Muscle of leg (tissue), 16 donors: Measurements from ENCODE around the gene S100PBP. TPM values are rescaled to one million over a fixed set of nuclear protein-coding genes. Genes with fewer than 3 reads are reported as not detected.

ENCODE experiments used
- DNase-seq: peaks from one replicate; pipeline ENCODE4 v3.0.0; 2013
- H3K27ac ChIP-seq: one replicate; pipeline ENCODE4 v1.5.1; 2013; ENCODE audit warnings: mild to moderate bottlenecking, low read length, control low read depth
- H3K27me3 ChIP-seq: one replicate; pipeline ENCODE4 v1.6.1; 2013; ENCODE audit warnings: low read length; ENCODE audit not compliant: control insufficient read depth, insufficient read depth
- H3K36me3 ChIP-seq: one replicate; pipeline ENCODE4 v1.6.1; 2013; ENCODE audit warnings: low read length; ENCODE audit not compliant: control insufficient read depth, insufficient read depth
- H3K4me1 ChIP-seq: one replicate; pipeline ENCODE4 v1.6.1; 2013; ENCODE audit warnings: low read length; ENCODE audit not compliant: control insufficient read depth, insufficient read depth
- H3K4me3 ChIP-seq: one replicate; pipeline ENCODE4 v1.5.1; 2013; ENCODE audit warnings: low read length, control low read depth
- H3K9me3 ChIP-seq: replicated peaks from 2 replicates; pipeline ENCODE4 v1.6.1; 2013; ENCODE audit warnings: low read depth, low read length; ENCODE audit not compliant: control insufficient read depth
- WGBS: methylation state at CpG from one replicate; pipeline ENCODE4 v1.1.5; 2013; ENCODE audit warnings: missing lambda C conversion rate; ENCODE audit not compliant: insufficient coverage; 5-methylcytosine and 5-hydroxymethylcytosine counted together
- long read RNA-seq, 11 donors: transcript quantifications; one replicate each; lab custom pipeline, GENCODE V29; 2026
- polyA plus RNA-seq, 8 donors: library from polyadenylated mRNA; unstranded; fragments of 120-200 nt; gene quantifications; one replicate each; pipeline versions ENCODE4 v1.2.1 to v1.2.3, GENCODE V29; 2013; ENCODE audit warnings: inconsistent platforms in 1 of 8, low replicate concordance in 1 of 8; ENCODE audit not compliant: insufficient read length in 8 of 8, insufficient read depth in 1 of 8
- total RNA-seq: library from RNA; stranded (reverse); fragments of 120-200 nt; gene quantifications from one replicate; pipeline ENCODE4 v1.2.4, GENCODE V29; 2013

Gene S100PBP
- 22.8 TPM for total RNA-seq
- polyA plus RNA-seq: 10 to 100 TPM; 16.9 to 26.6 (median 22.7) TPM
- long read RNA-seq, donor 1, full-length matches to known transcripts: 1 of 25 reads
- long read RNA-seq, donor 1, partial matches to known transcripts: 24 of 25 reads
- long read RNA-seq, donor 1, other reads (novel, unspliced or antisense): 0 of 25 reads
- long read RNA-seq, donor 2: 0 reads
- long read RNA-seq, donor 3, full-length matches to known transcripts: 3 of 3 reads
- long read RNA-seq, donor 3, partial matches to known transcripts: 0 of 3 reads
- long read RNA-seq, donor 3, other reads (novel, unspliced or antisense): 0 of 3 reads
- long read RNA-seq, donor 4, full-length matches to known transcripts: 4 of 4 reads
- long read RNA-seq, donor 4, partial matches to known transcripts: 0 of 4 reads
- long read RNA-seq, donor 4, other reads (novel, unspliced or antisense): 0 of 4 reads
- long read RNA-seq, donor 5, full-length matches to known transcripts: 8 of 15 reads
- long read RNA-seq, donor 5, partial matches to known transcripts: 7 of 15 reads
- long read RNA-seq, donor 5, other reads (novel, unspliced or antisense): 0 of 15 reads
- long read RNA-seq, donor 6, full-length matches to known transcripts: 6 of 84 reads
- long read RNA-seq, donor 6, partial matches to known transcripts: 55 of 84 reads
- long read RNA-seq, donor 6, other reads (novel, unspliced or antisense): 23 of 84 reads
- long read RNA-seq, donor 7, full-length matches to known transcripts: 6 of 18 reads
- long read RNA-seq, donor 7, partial matches to known transcripts: 6 of 18 reads
- long read RNA-seq, donor 7, other reads (novel, unspliced or antisense): 6 of 18 reads
- long read RNA-seq, donor 8, full-length matches to known transcripts: 2 of 2 reads
- long read RNA-seq, donor 8, partial matches to known transcripts: 0 of 2 reads
- long read RNA-seq, donor 8, other reads (novel, unspliced or antisense): 0 of 2 reads
- long read RNA-seq, donor 9, full-length matches to known transcripts: 3 of 3 reads
- long read RNA-seq, donor 9, partial matches to known transcripts: 0 of 3 reads
- long read RNA-seq, donor 9, other reads (novel, unspliced or antisense): 0 of 3 reads
- long read RNA-seq, donor 10, partial matches to known transcripts: 0 of 2 reads
- long read RNA-seq, donor 10, other reads (novel, unspliced or antisense): 0 of 2 reads
- long read RNA-seq, donor 11, full-length matches to known transcripts: 1 of 9 reads
- long read RNA-seq, donor 11, partial matches to known transcripts: 8 of 9 reads
- long read RNA-seq, donor 11, other reads (novel, unspliced or antisense): 0 of 9 reads

GRCh38 chr1:32817159-32817814 lies at the start of gene S100PBP, which contains the start of gene YARS1:
S100PBP (plus strand) TSS chr1:32817653; CDS start chr1:32826100, 8,447 bp downstream.
YARS1 (minus strand) TSS chr1:32817358; CDS start chr1:32817244, 114 bp downstream.
- peak within 1 kb of the TSS; percentile 98 for H3K27ac ChIP-seq
- no peaks in the 10 kb centered on the region for H3K36me3 ChIP-seq
- H3K9me3 ChIP-seq: no peaks in the 10 kb centered on the region
- DNase-seq: peak; percentile 99
- peak within 1 kb of the TSS; percentile 99 for H3K4me3 ChIP-seq
- WGBS: under 1% methylated on average over 43 of the region's 55 CpGs
- H3K27me3 ChIP-seq: no peaks in the 10 kb centered on the region
- H3K4me1 ChIP-seq: peaks cover 17% of the 10 kb centered on the region

- H3K9me3 ChIP-seq: no peaks in the 10 kb centered on the region
These were observed 49.2 kb upstream of the S100PBP start for GRCh38 chr1:32768110-32768850.

GRCh38 chr1:32769524-32770220 lies 47.8 kb upstream of the S100PBP start:
- Histone ChIP-seq H3K27ac (no peak overlapping the region), H3K4me3 (no peak overlapping the region)
- WGBS: 82% methylated on average over 23 of the region's 32 CpGs

More at GRCh38 chr1:32768110-32768850, 49.2 kb upstream of the S100PBP start:
- Histone ChIP-seq H3K4me3 (no peak overlapping the region), H3K27ac (no peak overlapping the region), H3K27me3 (no peaks in the 10 kb centered on the region), H3K36me3 (peaks cover 27% of the 10 kb centered on the region), H3K4me1 (peaks cover 49% of the 10 kb centered on the region)
- 60% methylated on average over 3 of the region's 16 CpGs for WGBS
- DNase-seq: peak; percentile 44

GRCh38 chr1:32770221-32770731 lies 47.2 kb upstream of the S100PBP start:
- no peaks in the 10 kb centered on the region for H3K27me3 ChIP-seq
- H3K4me1 ChIP-seq: peaks cover 65% of the 10 kb centered on the region
- H3K36me3 ChIP-seq: peaks cover 44% of the 10 kb centered on the region
- no peak overlapping the region for H3K4me3 ChIP-seq
- WGBS: 86% methylated on average over 19 of the region's 25 CpGs
- DNase-seq: no peak
- H3K9me3 ChIP-seq: no peaks in the 10 kb centered on the region
- no peak overlapping the region for H3K27ac ChIP-seq

More at GRCh38 chr1:32769524-32770220, 47.8 kb upstream of the S100PBP start:
- Histone ChIP-seq H3K36me3 (peaks cover 39% of the 10 kb centered on the region), H3K27me3 (no peaks in the 10 kb centered on the region), H3K9me3 (no peaks in the 10 kb centered on the region), H3K4me1 (peaks cover 62% of the 10 kb centered on the region)
- DNase-seq: no peak

GRCh38 chr1:32770741-32771548 lies 46.5 kb upstream of the S100PBP start:
- Histone ChIP-seq H3K27ac (no peak overlapping the region), H3K36me3 (peaks cover 51% of the 10 kb centered on the region), H3K4me3 (no peak overlapping the region), H3K27me3 (no peaks in the 10 kb centered on the region), H3K9me3 (no peaks in the 10 kb centered on the region), H3K4me1 (peaks cover 66% of the 10 kb centered on the region)
- WGBS: 67% methylated on average over 10 of the region's 18 CpGs
- DNase-seq: no peak

- H3K27me3 ChIP-seq: no peaks in the 10 kb centered on the region
- no peak for DNase-seq
- no peak overlapping the region for H3K27ac ChIP-seq
- H3K4me3 ChIP-seq: no peak overlapping the region
- no peaks in the 10 kb centered on the region for H3K9me3 ChIP-seq
- peaks cover 51% of the 10 kb centered on the region for H3K36me3 ChIP-seq
- 55% methylated on average over 21 of the region's 30 CpGs for WGBS
- H3K4me1 ChIP-seq: peaks cover 59% of the 10 kb centered on the region
These were observed 45.7 kb upstream of the S100PBP start for GRCh38 chr1:32771561-32772280.

GRCh38 chr1:32772281-32773017 lies 45.0 kb upstream of the S100PBP start:
- H3K4me1 ChIP-seq: peaks cover 54% of the 10 kb centered on the region
- no peak overlapping the region for H3K4me3 ChIP-seq
- no peak overlapping the region for H3K27ac ChIP-seq
- DNase-seq: no peak
- H3K36me3 ChIP-seq: peaks cover 52% of the 10 kb centered on the region
- no peaks in the 10 kb centered on the region for H3K9me3 ChIP-seq
- 69% methylated on average over 4 of the region's 10 CpGs for WGBS
- no peaks in the 10 kb centered on the region for H3K27me3 ChIP-seq
